HG02623 (cell line): ENCODE data around the gene MAPK8IP2.
"Not testable (repeated sequence)": the region's sequence is repeated elsewhere in the genome, so short reads cannot be mapped to it uniquely, and the experiment has no call there.

ENCODE experiments used
- ATAC-seq: cut with Tn5 transposase; IDR thresholded peaks from one replicate; pipeline ENCODE4 v1.9.1; 2021; ENCODE audit warnings: moderate library complexity; ENCODE audit not compliant: unreplicated experiment

MAPK8IP2 gene

GRCh38 chr22:50633771-50634170 lies 33.2 kb downstream of the MAPK8IP2 start:
- ATAC-seq = no peak

- ATAC-seq = no peak
These were observed 35.0 kb downstream of the MAPK8IP2 start for GRCh38 chr22:50635591-50635990.

GRCh38 chr22:50640296-50640695 lies 39.7 kb downstream of the MAPK8IP2 start:
- ATAC-seq = not testable (repeated sequence)

GRCh38 chr22:50640857-50641647 lies 40.5 kb downstream of the MAPK8IP2 start:
- ATAC-seq = no peak

GRCh38 chr22:50641696-50642607 lies 41.4 kb downstream of the MAPK8IP2 start:
- no peak for ATAC-seq

GRCh38 chr22:50643021-50643820 lies 42.6 kb downstream of the MAPK8IP2 start:
- ATAC-seq = not testable (repeated sequence)

GRCh38 chr22:50643821-50644101 lies 43.2 kb downstream of the MAPK8IP2 start:
- not testable (repeated sequence) for ATAC-seq

GRCh38 chr22:50653256-50653655 lies 52.7 kb downstream of the MAPK8IP2 start:
- ATAC-seq = no peak

GRCh38 chr22:50654664-50655063 lies 54.1 kb downstream of the MAPK8IP2 start:
- ATAC-seq = not testable (repeated sequence)

GRCh38 chr22:50656122-50657070 lies 55.8 kb downstream of the MAPK8IP2 start:
- no peak for ATAC-seq

- ATAC-seq = no peak
These were observed 57.3 kb downstream of the MAPK8IP2 start for GRCh38 chr22:50657925-50658324.

GRCh38 chr22:50659711-50660110 lies 59.1 kb downstream of the MAPK8IP2 start:
- ATAC-seq = not testable (repeated sequence)

GRCh38 chr22:50660306-50660705 lies 59.7 kb downstream of the MAPK8IP2 start:
- no peak for ATAC-seq
